Measurements from ENCODE around the gene PEX19.

PEX19 gene

GRCh38 chr1:160237558-160237957, 47.4 kb downstream of the PEX19 start:
- no peak for DNase-seq

- DNase-seq: no peak
Measured at GRCh38 chr1:160236806-160237205, 48.1 kb downstream of the PEX19 start.

- DNase-seq: no peak
Measured at GRCh38 chr1:160232911-160233310, 52.0 kb downstream of the PEX19 start.

GRCh38 chr1:160228431-160228830, 56.5 kb downstream of the PEX19 start:
- no peak for DNase-seq

GRCh38 chr1:160227561-160227960, 57.4 kb downstream of the PEX19 start:
- DNase-seq: no peak

- DNase-seq: no peak
Measured at GRCh38 chr1:160227034-160227433, 57.9 kb downstream of the PEX19 start.

Measured in NCI-H446 treated with DMSO at 0.1 percent for 48 hours (cell line).